ENCODE measurements around the gene HSD3B7. TPM values are rescaled to one million over a fixed set of nuclear protein-coding genes. Genes with fewer than 3 reads are reported as not detected.

Gene HSD3B7
- total and polyA plus RNA-seq, 12 donors, result 2.7 to 78.8 (median 32.8) TPM

DNA sequence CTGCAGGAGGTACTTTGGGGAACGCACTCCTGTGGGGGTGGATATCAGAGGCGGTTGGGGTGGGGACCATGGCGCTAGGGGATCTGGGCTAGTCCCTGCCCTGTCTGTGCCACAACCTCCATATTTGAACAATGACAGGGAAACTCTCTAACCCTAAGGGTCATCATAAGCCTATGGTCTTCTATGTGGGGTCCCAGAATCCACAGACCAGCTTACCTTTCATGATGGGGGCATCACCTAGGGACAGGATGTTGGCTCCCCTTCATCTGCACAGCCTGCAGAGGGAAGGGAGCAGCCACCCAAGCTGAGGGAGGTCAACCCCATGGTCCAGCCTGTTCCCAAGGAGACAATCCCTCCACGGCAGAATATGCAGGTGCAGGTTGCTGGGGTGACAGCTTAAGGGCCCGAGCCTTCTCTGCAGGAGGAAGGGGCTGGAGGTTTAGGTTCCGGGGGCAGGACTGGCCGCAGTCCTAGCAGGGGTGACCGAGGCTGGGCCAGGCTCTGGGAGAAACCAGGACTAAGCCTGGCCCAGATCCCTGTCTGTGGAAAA is 34.4 kb upstream of the HSD3B7 start:
- peak overlapping the region in 1 of 4 donors; percentile 94 for H3K4me3 ChIP-seq
- no peaks in the 10 kb centered on the region for H3K36me3 ChIP-seq (replicated peaks in 1 of 2)
- WGBS, 4 donors, result 73 to 83% (median 76%) methylated on average over 5 to 8 of the region's 8 CpGs
- H3K27ac ChIP-seq, result peak overlapping the region; percentile 15 to 94 (median 87)
- peaks cover 27 to 32% of the 10 kb centered on the region in 2 donors for H3K4me1 ChIP-seq (replicated peaks in 1 of 2)
- no peak for DNase-seq
- no peaks in the 10 kb centered on the region for H3K9me3 ChIP-seq (replicated peaks in 1 of 3)
- TF ChIP-seq, protein P1, sequence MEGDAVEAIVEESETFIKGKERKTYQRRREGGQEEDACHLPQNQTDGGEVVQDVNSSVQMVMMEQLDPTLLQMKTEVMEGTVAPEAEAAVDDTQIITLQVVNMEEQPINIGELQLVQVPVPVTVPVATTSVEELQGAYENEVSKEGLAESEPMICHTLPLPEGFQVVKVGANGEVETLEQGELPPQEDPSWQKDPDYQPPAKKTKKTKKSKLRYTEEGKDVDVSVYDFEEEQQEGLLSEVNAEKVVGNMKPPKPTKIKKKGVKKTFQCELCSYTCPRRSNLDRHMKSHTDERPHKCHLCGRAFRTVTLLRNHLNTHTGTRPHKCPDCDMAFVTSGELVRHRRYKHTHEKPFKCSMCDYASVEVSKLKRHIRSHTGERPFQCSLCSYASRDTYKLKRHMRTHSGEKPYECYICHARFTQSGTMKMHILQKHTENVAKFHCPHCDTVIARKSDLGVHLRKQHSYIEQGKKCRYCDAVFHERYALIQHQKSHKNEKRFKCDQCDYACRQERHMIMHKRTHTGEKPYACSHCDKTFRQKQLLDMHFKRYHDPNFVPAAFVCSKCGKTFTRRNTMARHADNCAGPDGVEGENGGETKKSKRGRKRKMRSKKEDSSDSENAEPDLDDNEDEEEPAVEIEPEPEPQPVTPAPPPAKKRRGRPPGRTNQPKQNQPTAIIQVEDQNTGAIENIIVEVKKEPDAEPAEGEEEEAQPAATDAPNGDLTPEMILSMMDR (IDR thresholded peaks at IDR 0.05), result no peak
- no peak for TF ChIP-seq POLR2A (IDR thresholded peaks at IDR 0.05)
- intact Hi-C loops (cut with DNase I), result no loop called here
- no peaks in the 10 kb centered on the region for H3K27me3 ChIP-seq

DNA sequence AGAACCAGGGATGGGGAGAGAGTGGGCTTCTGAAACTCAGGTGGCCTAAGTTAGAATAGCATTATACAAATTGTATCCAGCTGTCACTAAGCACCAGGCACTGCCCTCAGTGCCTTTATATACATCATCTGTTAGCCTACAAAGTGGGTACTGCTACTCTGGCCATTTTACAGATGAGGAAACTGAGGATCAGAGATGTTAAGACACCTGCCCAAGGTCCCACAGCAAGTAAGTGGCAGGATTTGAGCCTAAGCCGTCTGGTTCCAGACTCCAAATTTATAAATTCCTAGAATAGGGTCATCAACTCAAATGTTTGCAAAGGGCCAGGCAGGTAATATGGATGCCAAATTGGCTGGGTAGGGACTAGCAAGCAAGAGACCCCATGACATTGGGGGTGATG is 33.8 kb upstream of the HSD3B7 start:
- Histone ChIP-seq H3K4me3 (no peak overlapping the region), H3K9me3 (replicated peaks in 1 of 3) (no peaks in the 10 kb centered on the region), H3K36me3 (replicated peaks in 1 of 2) (no peaks in the 10 kb centered on the region), H3K27ac (peak overlapping the region in 3 of 5 donors; percentile 86 to 94 (median 87)), H3K27me3 (no peaks in the 10 kb centered on the region), H3K4me1 (replicated peaks in 1 of 2) (peaks cover 27 to 32% of the 10 kb centered on the region in 2 donors)
- intact Hi-C loops (cut with DNase I), result no loop called here
- TF ChIP-seq, protein P1 (IDR thresholded peaks at IDR 0.05), result no peak
- no peak for TF ChIP-seq POLR2A (IDR thresholded peaks at IDR 0.05)
- WGBS, 4 donors, result 58 to 94% (median 67%) methylated on average over 1 of the region's 1 CpG
- no peak for DNase-seq

DNA sequence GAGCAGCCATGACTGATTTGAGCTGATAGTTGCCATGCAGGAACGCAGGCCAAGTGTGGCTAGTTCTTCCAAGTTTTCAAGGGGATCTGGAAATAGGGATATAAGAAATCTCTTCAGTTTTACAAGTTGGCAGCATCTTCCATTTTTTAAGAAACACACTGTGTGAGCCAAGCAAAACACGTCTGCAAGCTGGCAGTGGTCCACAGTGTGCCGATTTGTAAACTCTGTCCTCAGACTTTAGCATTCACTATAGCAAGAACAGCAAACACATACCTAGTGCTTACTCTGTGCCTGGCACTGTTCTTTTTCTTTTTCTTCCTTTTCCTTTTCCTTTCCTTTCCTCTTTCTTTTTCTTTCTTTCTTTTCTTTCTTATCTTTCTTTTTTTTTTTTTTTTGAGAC is 33.3 kb upstream of the HSD3B7 start:
- H3K27ac ChIP-seq, result peak overlapping the region in 2 of 5 donors; percentile 86 to 87
- no peak overlapping the region for H3K4me3 ChIP-seq
- no peaks in the 10 kb centered on the region for H3K27me3 ChIP-seq
- no peaks in the 10 kb centered on the region for H3K9me3 ChIP-seq (replicated peaks in 1 of 3)
- intact Hi-C loops (cut with DNase I), result no loop called here
- peak in 5 of 7 donors; percentile 40 to 86 (median 63) for DNase-seq
- no peak for TF ChIP-seq POLR2A (IDR thresholded peaks at IDR 0.05)
- TF ChIP-seq, protein P1 (IDR thresholded peaks at IDR 0.05), result no peak
- no peaks in the 10 kb centered on the region for H3K36me3 ChIP-seq (replicated peaks in 1 of 2)
- H3K4me1 ChIP-seq (replicated peaks in 1 of 2), result peaks cover 27 to 35% of the 10 kb centered on the region in 2 donors
- WGBS, 4 donors, result 23 to 33% (median 24%) methylated on average over 3 of the region's 3 CpGs

DNA sequence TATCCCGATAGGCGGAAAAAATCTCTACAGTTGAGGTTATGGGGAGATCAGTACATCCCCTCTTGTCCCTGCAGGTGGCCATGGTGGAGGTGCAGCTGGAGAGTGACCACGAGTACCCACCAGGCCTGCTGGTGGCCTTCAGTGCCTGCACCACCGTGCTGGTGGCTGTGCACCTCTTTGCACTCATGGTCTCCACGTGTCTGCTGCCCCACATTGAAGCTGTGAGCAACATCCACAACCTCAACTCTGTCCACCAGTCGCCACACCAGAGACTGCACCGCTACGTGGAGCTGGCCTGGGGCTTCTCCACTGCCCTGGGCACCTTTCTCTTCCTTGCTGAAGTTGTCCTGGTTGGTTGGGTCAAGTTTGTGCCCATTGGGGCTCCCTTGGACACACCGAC is 31.9 kb upstream of the HSD3B7 start:
- TF ChIP-seq, protein P1 (IDR thresholded peaks at IDR 0.05), result no peak
- TF ChIP-seq POLR2A (IDR thresholded peaks at IDR 0.05), result no peak
- peaks cover 27 to 38% of the 10 kb centered on the region in 2 donors for H3K4me1 ChIP-seq (replicated peaks in 1 of 2)
- intact Hi-C loops (cut with DNase I), result no loop called here
- H3K9me3 ChIP-seq (replicated peaks in 1 of 3), result no peaks in the 10 kb centered on the region
- H3K36me3 ChIP-seq (replicated peaks in 1 of 2), result no peaks in the 10 kb centered on the region
- DNase-seq, result no peak
- 79 to 89% (median 83%) methylated on average over 8 to 9 of the region's 9 CpGs for WGBS, 4 donors
- H3K4me3 ChIP-seq, result no peak overlapping the region
- H3K27ac ChIP-seq, result peak overlapping the region in 3 of 5 donors; percentile 21 to 45 (median 30)
- no peaks in the 10 kb centered on the region for H3K27me3 ChIP-seq

Measured in adrenal gland (tissue), 12 donors.